Activated CD8-positive, alpha-beta memory T cell treated with anti-CD3 and anti-CD28 coated beads, Interleukin-2, amount 50 U/mL, for 24 hours (primary cell): Measurements from ENCODE around the gene ARMH3.

ENCODE experiments used
- DNase-seq: peaks from one replicate; pipeline ENCODE4 v3.0.0-alpha.2; 2020; ENCODE audit errors: extremely low read depth

ARMH3 gene

GRCh38 chr10:101939008-101939648, 116.8 kb downstream of the ARMH3 start:
- no peak for DNase-seq

GRCh38 chr10:101938305-101939007, 117.5 kb downstream of the ARMH3 start:
- DNase-seq = no peak

GRCh38 chr10:101935431-101935830, 120.5 kb downstream of the ARMH3 start:
- no peak for DNase-seq

GRCh38 chr10:101934686-101935305, 121.2 kb downstream of the ARMH3 start:
- no peak for DNase-seq

- DNase-seq = no peak
These were observed 122.0 kb downstream of the ARMH3 start for GRCh38 chr10:101933976-101934375.

GRCh38 chr10:101932183-101932582, 123.8 kb downstream of the ARMH3 start:
- DNase-seq = no peak

GRCh38 chr10:101925027-101925426, 130.9 kb downstream of the ARMH3 start:
- no peak for DNase-seq

- DNase-seq = no peak
These were observed 132.7 kb downstream of the ARMH3 start for GRCh38 chr10:101923256-101923655.

GRCh38 chr10:101922846-101923245, 133.1 kb downstream of the ARMH3 start:
- no peak for DNase-seq

GRCh38 chr10:101920546-101920945, 135.4 kb downstream of the ARMH3 start:
- DNase-seq = no peak

GRCh38 chr10:101919026-101919770, 136.8 kb downstream of the ARMH3 start:
- no peak for DNase-seq

GRCh38 chr10:101912561-101913179, 143.3 kb downstream of the ARMH3 start:
- no peak for DNase-seq

GRCh38 chr10:101906586-101907183, 149.3 kb downstream of the ARMH3 start:
- no peak for DNase-seq

GRCh38 chr10:101905251-101905650, 150.7 kb downstream of the ARMH3 start:
- no peak for DNase-seq

GRCh38 chr10:101903827-101904550, 152.0 kb downstream of the ARMH3 start:
- no peak for DNase-seq

- no peak for DNase-seq
These were observed 153.2 kb downstream of the ARMH3 start for GRCh38 chr10:101902820-101903145.

- no peak for DNase-seq
These were observed 153.7 kb downstream of the ARMH3 start for GRCh38 chr10:101902032-101902819.

- DNase-seq = no peak
These were observed 154.6 kb downstream of the ARMH3 start for GRCh38 chr10:101901340-101901739.

GRCh38 chr10:101897633-101898032, 158.3 kb downstream of the ARMH3 start:
- no peak for DNase-seq

GRCh38 chr10:101896225-101896877, 159.6 kb downstream of the ARMH3 start:
- no peak for DNase-seq
